Esophagus mucosa (tissue), 1 donor: ENCODE measurements around the gene PROK1. TPM values are rescaled to one million over a fixed set of nuclear protein-coding genes. Genes with fewer than 3 reads are reported as not detected.
"Not testable (repeated sequence)": the region's sequence is repeated elsewhere in the genome, so short reads cannot be mapped to it uniquely, and the experiment has no call there.

Source experiments
- ATAC-seq: fragments of 200-7000 bp; cut with Tn5 transposase; one replicate; pipeline ENCODE4 v1.9.1; 2020
- total RNA-seq: library from RNA; stranded (reverse); gene quantifications from one replicate; pipeline ENCODE4 v1.2.4, GENCODE V29; 2023
- donor health status: DM: yes; HTN: yes; CAD: no.

Gene PROK1
- total RNA-seq, 1 donor from 2014 or later, result 0.20 TPM

GRCh38 chr1:110434946-110435345, 16.0 kb upstream of the PROK1 start:
- no peak for ATAC-seq

- no peak for ATAC-seq
Observed at GRCh38 chr1:110436635-110437034, 14.3 kb upstream of the PROK1 start.

- not testable (repeated sequence) for ATAC-seq
Observed at GRCh38 chr1:110437645-110438299, 13.2 kb upstream of the PROK1 start.

DNA sequence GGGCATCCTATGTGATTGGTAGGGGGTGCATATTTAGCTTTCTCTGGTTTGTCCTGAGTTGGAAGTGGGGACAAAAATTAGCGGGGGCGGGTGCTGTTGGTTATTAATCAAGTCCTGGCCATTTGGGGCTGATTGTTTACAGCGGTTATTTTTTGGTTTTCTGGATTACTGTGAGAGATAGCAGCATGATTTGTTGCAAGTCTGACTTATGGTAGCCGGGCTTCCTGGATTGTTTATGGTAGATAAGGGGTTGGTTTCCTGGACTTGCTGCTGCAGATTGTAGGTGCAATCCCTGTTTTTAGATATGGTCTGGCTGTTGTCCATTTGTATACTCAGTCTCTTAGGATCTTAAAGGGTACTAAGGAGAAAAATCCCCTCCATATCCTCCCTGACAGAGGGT, 12.1 kb upstream of the PROK1 start:
- no peak for ATAC-seq

- ATAC-seq, result not testable (repeated sequence)
Observed at GRCh38 chr1:110439873-110440272, 11.1 kb upstream of the PROK1 start.

DNA sequence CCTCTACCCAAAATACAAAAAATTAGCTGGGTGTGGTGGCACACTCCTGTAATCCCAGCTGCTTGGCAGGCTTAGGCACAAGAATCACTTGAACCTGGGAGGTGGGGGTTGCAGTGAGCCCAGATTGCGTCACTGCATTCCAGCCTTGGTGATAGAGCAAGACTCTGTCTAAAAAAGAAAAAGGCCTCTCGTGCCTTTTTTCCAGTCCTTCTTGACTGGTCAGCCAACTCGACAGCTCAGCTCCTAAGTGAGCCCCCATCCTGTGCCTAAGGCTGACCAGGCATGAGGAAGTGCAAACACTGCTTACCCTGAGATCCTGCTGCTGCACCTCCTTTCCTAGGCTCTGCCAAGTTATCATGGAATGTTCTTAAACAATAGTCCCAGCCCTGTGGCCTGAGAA, 10.1 kb upstream of the PROK1 start:
- ATAC-seq, result peak; percentile 34

DNA sequence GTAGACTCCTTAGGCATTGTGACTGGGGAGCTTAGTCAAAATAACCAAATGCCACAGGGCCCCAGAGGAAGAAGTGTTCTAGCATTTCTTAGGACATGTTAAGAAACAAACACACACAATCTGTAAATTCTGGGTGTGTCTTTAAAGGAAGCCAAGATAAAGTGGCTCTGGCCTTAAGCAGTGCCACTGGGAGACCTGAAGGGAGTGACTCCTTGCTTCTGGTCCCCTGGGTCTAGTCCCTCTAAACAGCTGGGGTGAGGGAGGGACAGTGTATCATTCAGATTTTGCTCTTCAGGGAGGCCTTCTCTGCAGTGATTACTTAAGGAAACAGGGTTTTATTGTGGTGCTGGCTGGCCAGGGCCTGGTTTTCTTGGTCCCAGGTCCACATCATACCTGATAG, 9.1 kb upstream of the PROK1 start:
- ATAC-seq, result no peak

- no peak for ATAC-seq
Observed at GRCh38 chr1:110443451-110443850, 7.5 kb upstream of the PROK1 start.

DNA sequence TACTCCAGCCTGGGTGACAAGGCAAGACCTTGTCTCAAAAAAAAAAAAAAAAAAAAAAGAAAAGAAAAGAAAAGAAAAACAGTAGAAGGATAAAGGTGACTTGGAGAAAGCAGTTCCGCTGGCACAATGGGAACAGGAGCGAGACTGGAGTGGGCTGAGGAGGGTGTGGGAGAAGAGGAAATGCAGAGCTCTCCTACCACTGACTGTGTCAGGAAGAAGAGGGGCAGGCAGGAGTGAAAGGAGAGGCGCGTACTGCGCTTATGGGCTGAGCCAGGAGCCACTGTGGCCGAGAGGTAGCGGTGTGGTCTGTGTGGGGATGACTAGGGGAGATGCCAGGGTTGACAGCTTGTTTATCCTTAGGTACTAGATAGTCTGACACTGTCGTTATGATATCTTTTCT, 6.4 kb upstream of the PROK1 start:
- ATAC-seq, result no peak

DNA sequence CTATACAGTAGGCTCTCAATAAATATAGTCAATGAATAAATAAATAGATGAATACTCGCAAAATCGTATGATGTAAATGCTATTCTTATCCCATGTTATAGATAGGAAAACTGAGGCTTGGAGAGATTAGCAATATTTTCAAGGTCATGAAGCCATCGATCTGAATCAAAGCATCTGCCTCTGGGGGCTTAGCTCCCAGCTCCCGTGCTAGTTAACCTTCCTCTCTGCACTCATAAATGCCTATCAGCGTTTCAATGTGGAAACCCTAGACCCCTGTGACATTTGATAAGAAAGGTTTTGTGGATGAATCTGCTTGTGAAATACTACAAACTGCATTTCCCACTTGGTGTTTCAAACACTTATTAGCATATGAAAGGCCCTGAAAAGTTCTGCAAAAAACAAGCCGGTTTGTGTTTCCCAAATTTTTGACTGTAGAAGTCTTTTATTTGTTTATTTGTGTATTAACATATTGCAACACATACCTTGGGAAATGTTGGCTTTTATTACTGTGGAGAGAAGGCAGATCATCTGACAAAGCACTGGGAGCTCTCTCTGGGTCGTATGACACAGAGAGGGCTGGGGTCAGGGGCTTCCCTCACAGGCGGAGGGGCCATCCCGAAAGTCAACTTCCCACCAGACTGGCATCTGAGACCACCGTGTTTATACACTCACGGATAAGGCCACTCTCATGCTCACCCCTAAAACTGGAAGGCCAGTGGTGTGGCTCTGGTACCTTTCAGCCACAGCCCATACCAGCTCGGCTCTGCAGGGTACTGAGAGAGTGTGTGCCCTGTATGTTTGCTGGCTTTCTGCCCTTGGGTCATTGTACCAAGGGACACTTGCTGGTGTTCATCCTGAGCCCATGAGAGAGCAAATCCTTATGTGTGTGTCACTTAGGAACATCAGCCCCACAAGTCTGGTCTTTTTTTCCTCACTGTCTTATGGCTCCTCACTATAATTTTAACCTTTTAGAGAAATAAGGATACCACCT, 993 bp upstream of the PROK1 start:
- ATAC-seq, result no peak

GRCh38 chr1:110452330-110452729, 1.4 kb downstream of the PROK1 start:
- ATAC-seq, result no peak

DNA sequence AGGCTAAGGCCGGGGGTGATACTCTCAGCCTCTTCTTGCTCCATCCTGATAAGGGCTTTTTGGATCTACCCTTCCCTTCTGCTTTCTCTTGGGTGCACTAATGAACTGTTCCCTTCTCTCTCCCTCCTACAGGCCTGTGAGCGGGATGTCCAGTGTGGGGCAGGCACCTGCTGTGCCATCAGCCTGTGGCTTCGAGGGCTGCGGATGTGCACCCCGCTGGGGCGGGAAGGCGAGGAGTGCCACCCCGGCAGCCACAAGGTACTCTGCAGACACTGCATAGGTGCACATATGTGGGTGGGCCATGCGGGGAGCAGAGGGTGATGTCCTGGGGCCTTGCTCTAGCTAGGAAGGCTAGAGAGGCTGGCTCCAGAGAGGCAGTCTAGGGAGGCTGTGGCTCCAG, 2.9 kb downstream of the PROK1 start:
- ATAC-seq, result no peak

GRCh38 chr1:110454328-110454727, 3.4 kb downstream of the PROK1 start:
- ATAC-seq, result no peak

- no peak for ATAC-seq
Observed at GRCh38 chr1:110455151-110455550, 4.2 kb downstream of the PROK1 start.

DNA sequence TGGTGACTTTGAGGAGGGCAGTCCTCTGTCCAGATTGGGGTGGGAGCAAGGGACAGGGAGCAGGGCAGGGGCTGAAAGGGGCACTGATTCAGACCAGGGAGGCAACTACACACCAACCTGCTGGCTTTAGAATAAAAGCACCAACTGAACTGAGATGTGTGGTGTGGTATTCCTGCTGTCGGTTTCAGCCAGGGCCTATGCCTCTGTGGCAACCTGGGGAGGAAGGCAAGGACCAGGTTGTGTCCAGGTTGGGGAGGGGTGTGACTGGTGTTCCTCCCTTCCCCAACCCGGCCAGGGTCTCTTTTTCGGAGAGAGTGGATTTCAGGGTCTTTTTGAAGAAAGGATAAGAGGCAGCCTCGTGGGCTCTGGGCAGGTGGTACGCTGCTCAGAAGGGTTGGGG, 6.3 kb downstream of the PROK1 start:
- ATAC-seq, result no peak

DNA sequence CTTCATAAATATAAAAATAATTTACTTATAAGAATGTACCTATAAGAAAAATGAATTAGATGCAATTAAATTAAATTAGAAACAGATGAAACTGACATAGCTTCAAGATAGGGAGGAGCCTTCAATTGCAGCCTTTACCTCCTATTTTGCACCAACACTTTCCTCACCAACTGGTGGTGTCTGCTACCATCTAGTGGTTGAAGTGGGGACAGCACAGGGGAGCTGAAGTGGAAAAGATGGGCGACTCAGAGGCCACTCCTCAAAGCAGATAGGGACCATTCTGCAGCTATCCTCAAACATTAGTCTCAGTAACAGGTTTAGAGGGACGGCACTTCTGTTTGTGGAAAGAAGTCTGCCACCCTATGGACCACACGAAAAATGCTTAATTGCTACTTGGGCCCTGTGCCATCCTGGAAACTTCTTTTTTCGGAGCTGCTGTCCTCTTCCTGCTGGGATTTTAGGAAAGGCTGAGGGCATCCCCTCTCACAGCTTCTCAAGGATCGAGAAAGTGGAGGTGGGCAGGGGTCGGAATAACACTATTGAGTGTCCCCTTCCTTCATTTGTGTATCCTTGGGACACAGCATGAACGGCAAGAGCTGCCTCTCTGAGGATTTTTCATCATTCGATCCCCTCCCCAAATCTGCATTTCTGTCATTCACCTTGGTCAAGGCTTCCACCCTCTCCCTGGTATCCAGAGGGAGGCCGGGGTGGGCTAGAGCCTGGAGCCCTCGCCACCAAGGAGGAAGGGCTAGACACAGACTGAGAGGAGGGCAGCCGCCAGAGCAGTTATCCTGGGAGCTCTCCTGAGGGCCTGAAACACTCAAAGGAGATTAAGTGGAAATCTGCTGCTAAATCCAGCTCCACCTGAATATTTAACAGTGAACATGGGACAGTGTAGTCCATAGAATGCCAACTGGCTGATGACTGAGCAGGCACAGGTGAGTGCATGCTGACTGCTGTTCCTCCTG, 9.6 kb downstream of the PROK1 start:
- ATAC-seq, result peak; percentile 82

DNA sequence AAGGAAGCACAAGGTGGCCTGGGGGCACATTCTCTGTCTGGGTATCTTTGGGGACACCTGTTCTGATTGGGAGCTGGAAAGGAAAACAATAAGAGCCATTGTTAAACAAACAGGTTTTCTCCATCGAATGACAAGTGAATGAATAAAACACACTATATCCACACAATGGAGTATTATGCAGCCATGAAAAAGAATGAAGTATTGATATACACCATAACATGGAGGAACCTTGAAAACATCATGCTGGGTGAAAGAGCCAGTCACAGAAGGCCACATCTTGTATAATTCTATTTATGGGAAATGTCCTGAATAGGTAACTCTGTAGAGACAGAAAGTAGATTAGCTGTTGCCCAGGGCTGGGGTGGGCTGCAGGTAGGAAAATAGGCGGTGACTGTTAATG, 11.1 kb downstream of the PROK1 start:
- ATAC-seq, result no peak

DNA sequence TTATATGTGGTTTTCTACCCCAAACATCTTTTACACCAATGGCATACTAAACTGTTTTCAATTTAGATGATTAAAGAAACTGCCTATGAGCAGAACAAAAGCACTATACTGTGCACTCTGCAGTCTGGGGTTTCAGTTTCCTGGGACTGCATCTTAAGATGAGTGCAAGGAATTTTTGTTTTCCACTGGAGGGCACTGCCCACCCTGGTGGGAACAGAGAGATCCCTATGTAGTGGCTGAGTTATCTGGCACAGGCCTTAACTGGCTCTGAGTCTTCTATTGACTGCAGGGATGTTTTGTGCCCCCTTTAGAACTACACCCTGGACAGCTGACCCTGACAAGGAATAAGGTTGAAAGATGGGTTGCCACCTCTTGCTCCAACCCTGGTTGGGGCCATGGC, 12.0 kb downstream of the PROK1 start:
- ATAC-seq, result no peak

DNA sequence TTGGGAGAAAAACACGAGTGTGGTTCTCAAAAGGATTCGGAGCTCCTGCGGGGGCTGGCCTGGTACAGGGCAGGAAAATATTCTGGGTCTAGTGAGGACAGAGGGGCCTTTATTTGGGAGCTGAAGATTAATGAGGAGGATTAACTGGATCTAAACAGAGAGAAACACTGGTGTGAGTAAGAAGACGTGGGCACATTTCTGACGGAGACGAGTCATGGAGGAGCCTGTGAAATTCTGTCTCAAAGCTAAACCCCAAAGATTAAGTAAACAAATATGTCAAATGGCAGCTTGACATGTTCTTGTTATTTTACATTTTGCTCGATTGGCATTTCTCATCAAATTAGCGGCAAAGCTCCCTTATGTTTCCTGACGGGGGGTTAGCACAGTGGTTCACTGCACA, 12.8 kb downstream of the PROK1 start:
- ATAC-seq, result peak; percentile 59

DNA sequence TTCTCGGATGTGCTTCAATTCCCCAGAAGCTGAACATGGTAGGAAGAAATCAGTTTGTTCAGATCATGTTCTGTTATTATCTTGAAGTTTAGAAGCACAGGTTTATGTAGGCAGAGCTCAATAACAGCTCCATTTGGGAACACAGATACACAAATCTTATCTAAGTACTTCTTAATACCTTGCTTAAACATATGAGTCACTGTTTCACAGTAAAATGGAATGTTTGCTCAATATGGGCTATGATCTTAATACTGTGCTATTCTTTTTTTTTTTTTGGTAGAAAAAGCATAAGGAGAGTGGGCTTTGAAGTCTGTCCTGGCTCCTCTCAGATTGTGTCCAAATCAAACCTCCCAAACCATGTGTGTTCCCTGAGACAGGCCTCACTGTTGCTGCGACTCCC, 13.4 kb downstream of the PROK1 start:
- ATAC-seq, result peak; percentile 63

- ATAC-seq, result peak; percentile 61
Observed at GRCh38 chr1:110465038-110465813, 14.3 kb downstream of the PROK1 start.

- ATAC-seq, result no peak
Observed at GRCh38 chr1:110465814-110466380, 14.9 kb downstream of the PROK1 start.
